DND-41 (cell line): Measurements from ENCODE around the gene GIPC2.
"Not testable (repeated sequence)": the region's sequence is repeated elsewhere in the genome, so short reads cannot be mapped to it uniquely, and the experiment has no call there.

Experiments used
- ATAC-seq: fragments of 200-7000 bp; cut with Tn5 transposase; 3 replicates; pipeline ENCODE4 v1.9.1; 2021; ENCODE audit warnings: low read depth; ENCODE audit not compliant: insufficient read depth
- DNase-seq: peaks from one replicate; pipeline ENCODE4 v3.0.0-alpha.2; 2020
- H2AFZ ChIP-seq: 2 replicates; pipeline ENCODE4 v1.6.0; 2012; ENCODE audit warnings: low read depth, low read length
- H3K27ac ChIP-seq: 2 replicates; pipeline ENCODE4 v1.5.1; 2012; ENCODE audit warnings: low read length, inconsistent platforms
- H3K27me3 ChIP-seq: fragments of 200-600 bp; sonication (generic); 2 replicates; pipeline ENCODE4 v1.6.0; 2012; ENCODE audit warnings: low read length, mild to moderate bottlenecking, inconsistent platforms; ENCODE audit not compliant: insufficient read depth, poor library complexity
- H3K36me3 ChIP-seq: 2 replicates; pipeline ENCODE4 v1.5.1; 2012; ENCODE audit warnings: low read length, inconsistent platforms; ENCODE audit not compliant: insufficient read depth
- H3K4me1 ChIP-seq: 2 replicates; pipeline ENCODE4 v1.5.1; 2012; ENCODE audit warnings: mild to moderate bottlenecking, low read length; ENCODE audit not compliant: insufficient read depth
- H3K4me2 ChIP-seq: 2 replicates; pipeline ENCODE4 v1.6.0; 2012; ENCODE audit warnings: mild to moderate bottlenecking, moderate library complexity, low read length, inconsistent platforms; ENCODE audit not compliant: insufficient read depth
- H3K4me3 ChIP-seq, 2 experiments: fragments of 200-600 bp in 1 of 2; shearing (Covaris generic) in 1 of 2; 2 replicates each; pipeline ENCODE4 v1.5.1; 2012 to 2016; ENCODE audit warnings: inconsistent platforms in 2 of 2, low read length in 2 of 2, mild to moderate bottlenecking in 2 of 2, low read depth in 1 of 2, moderate library complexity in 1 of 2
- H3K79me2 ChIP-seq: 2 replicates; pipeline ENCODE4 v1.6.0; 2012; ENCODE audit warnings: low read length, inconsistent platforms; ENCODE audit not compliant: insufficient read depth
- H3K9ac ChIP-seq: 2 replicates; pipeline ENCODE4 v1.6.0; 2012; ENCODE audit warnings: low read depth, mild to moderate bottlenecking, inconsistent platforms, low read length, moderate library complexity
- H3K9me3 ChIP-seq: 2 replicates; pipeline ENCODE4 v1.5.1; 2012; ENCODE audit warnings: low read length, moderate library complexity, mild to moderate bottlenecking, inconsistent platforms; ENCODE audit not compliant: insufficient read depth, severe bottlenecking
- H4K20me1 ChIP-seq: 2 replicates; pipeline ENCODE4 v1.6.0; 2012; ENCODE audit warnings: low read length; ENCODE audit not compliant: insufficient read depth
- EZH2 ChIP-seq: IDR thresholded peaks from 3 replicates; pipeline ENCODE4 v1.6.1; 2012; ENCODE audit warnings: borderline replicate concordance, low read depth, mild to moderate bottlenecking, moderate library complexity, low read length, inconsistent platforms; ENCODE audit not compliant: severe bottlenecking
- TF ChIP-seq, protein P1 (sequence below): IDR thresholded peaks from 2 replicates; pipeline ENCODE4 v1.5.1; 2012; ENCODE audit warnings: borderline replicate concordance, low read length, moderate library complexity, mild to moderate bottlenecking; ENCODE audit not compliant: poor library complexity, severe bottlenecking; ENCODE audit errors: extremely low read depth

Gene GIPC2

GRCh38 chr1:78079580-78079979, 33.8 kb downstream of the GIPC2 start:
- TF ChIP-seq EZH2, result no peak
- TF ChIP-seq, protein P1, sequence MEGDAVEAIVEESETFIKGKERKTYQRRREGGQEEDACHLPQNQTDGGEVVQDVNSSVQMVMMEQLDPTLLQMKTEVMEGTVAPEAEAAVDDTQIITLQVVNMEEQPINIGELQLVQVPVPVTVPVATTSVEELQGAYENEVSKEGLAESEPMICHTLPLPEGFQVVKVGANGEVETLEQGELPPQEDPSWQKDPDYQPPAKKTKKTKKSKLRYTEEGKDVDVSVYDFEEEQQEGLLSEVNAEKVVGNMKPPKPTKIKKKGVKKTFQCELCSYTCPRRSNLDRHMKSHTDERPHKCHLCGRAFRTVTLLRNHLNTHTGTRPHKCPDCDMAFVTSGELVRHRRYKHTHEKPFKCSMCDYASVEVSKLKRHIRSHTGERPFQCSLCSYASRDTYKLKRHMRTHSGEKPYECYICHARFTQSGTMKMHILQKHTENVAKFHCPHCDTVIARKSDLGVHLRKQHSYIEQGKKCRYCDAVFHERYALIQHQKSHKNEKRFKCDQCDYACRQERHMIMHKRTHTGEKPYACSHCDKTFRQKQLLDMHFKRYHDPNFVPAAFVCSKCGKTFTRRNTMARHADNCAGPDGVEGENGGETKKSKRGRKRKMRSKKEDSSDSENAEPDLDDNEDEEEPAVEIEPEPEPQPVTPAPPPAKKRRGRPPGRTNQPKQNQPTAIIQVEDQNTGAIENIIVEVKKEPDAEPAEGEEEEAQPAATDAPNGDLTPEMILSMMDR, result no peak
- ATAC-seq, result no peak
- H3K4me3 ChIP-seq, result no peak overlapping the region
- no peaks in the 10 kb centered on the region for H3K9me3 ChIP-seq
- H2AFZ ChIP-seq, result no peak overlapping the region; the same call in 1 of the 2 replicates
- H3K27me3 ChIP-seq, result no peaks in the 10 kb centered on the region
- H3K79me2 ChIP-seq, result no peaks in the 10 kb centered on the region
- DNase-seq, result no peak
- no peak overlapping the region for H3K4me2 ChIP-seq
- no peaks in the 10 kb centered on the region for H4K20me1 ChIP-seq
- no peak overlapping the region for H3K9ac ChIP-seq
- H3K27ac ChIP-seq, result no peak overlapping the region
- peaks cover 8% of the 10 kb centered on the region for H3K4me1 ChIP-seq
- H3K36me3 ChIP-seq, result no peaks in the 10 kb centered on the region

DNA sequence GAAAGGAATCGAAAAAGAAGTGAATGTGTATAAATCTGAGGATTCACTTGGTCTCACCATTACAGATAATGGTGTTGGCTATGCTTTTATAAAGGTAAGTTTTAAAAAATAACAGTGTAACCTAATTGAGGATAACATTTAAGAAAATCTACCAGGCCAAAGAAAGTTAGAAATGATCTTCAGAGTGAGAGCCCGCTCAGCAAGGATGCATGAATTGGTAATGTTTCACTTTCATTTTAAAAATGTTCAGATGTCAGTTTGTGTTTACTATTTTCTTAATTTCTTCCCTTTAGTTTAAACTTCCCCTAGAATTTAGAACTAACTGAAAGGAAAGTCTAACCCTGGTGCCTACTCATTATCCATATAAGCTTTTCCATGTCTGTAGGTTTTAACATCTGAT, 35.0 kb downstream of the GIPC2 start:
- Histone ChIP-seq H3K4me2 (peak overlapping the region; percentile 49), H4K20me1 (no peaks in the 10 kb centered on the region), H2AFZ (peak overlapping the region; percentile 67), H3K27me3 (no peaks in the 10 kb centered on the region), H3K36me3 (no peaks in the 10 kb centered on the region), H3K9ac (no peak overlapping the region), H3K4me1 (peaks cover 8% of the 10 kb centered on the region), H3K9me3 (no peaks in the 10 kb centered on the region), H3K27ac (no peak overlapping the region), H3K4me3 (no peak overlapping the region), H3K79me2 (no peaks in the 10 kb centered on the region)
- TF ChIP-seq, protein P1, result no peak
- no peak for TF ChIP-seq EZH2
- DNase-seq, result no peak
- ATAC-seq, result peak; percentile 37; the same call in 1 of the 3 replicates

GRCh38 chr1:78081980-78082860, 36.5 kb downstream of the GIPC2 start:
- ATAC-seq (no peak), DNase-seq (no peak)
- no peaks in the 10 kb centered on the region for H4K20me1 ChIP-seq

GRCh38 chr1:78084639-78085038, 38.9 kb downstream of the GIPC2 start:
- H3K9ac ChIP-seq, DNase-seq, H2AFZ ChIP-seq, H3K36me3 ChIP-seq, H3K27ac ChIP-seq, H3K27me3 ChIP-seq, H3K4me1 ChIP-seq, H3K4me3 ChIP-seq, H3K9me3 ChIP-seq, H4K20me1 ChIP-seq, H3K79me2 ChIP-seq, H3K4me2 ChIP-seq, ATAC-seq: not testable (repeated sequence)

More at GRCh38 chr1:78081980-78082860, 36.5 kb downstream of the GIPC2 start:
- Histone ChIP-seq H3K4me2 (no peak overlapping the region), H3K36me3 (no peaks in the 10 kb centered on the region), H2AFZ (no peak overlapping the region), H3K27me3 (no peaks in the 10 kb centered on the region), H3K9me3 (peaks cover 2% of the 10 kb centered on the region), H3K4me3 (no peak overlapping the region), H3K79me2 (no peaks in the 10 kb centered on the region), H3K4me1 (peaks cover 8% of the 10 kb centered on the region), H3K9ac (no peak overlapping the region), H3K27ac (no peak overlapping the region)
- TF ChIP-seq, protein P1, result no peak
- TF ChIP-seq EZH2, result no peak
